B cell (primary cell): ENCODE data around the gene DIAPH1.

ENCODE experiments used
- EZH2 ChIP-seq: IDR thresholded peaks from 2 replicates; pipeline ENCODE4 v1.6.1; 2012; ENCODE audit warnings: borderline replicate concordance, low read depth, mild to moderate bottlenecking, moderate library complexity, low read length; ENCODE audit not compliant: insufficient read depth, poor library complexity, severe bottlenecking
- TF ChIP-seq, protein P1 (sequence below): fragments of 200-600 bp; IDR thresholded peaks from one replicate; pipeline ENCODE4 v1.8.0; 2022; ENCODE audit warnings: antibody characterized with exemption, mild to moderate bottlenecking

DNA sequence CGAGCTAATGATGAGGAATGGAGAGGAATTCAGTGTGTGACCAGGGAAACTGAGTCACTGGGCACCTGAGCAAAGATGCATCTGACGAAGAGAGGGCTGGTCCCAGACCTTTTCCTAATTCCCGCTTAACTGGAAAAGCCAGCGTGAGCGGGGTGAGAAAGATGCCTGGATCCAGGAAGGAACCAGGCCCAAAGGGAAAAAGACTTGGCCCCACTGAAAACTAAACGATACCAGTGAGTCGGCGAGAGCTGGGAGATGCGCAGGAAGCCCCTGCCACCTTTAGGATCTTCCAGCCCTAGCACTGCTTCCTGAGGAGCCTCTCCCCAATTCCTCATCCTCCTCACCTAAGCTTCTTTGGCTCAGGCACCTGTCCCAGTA, 32.9 kb upstream of the DIAPH1 start:
- TF ChIP-seq, protein P1, sequence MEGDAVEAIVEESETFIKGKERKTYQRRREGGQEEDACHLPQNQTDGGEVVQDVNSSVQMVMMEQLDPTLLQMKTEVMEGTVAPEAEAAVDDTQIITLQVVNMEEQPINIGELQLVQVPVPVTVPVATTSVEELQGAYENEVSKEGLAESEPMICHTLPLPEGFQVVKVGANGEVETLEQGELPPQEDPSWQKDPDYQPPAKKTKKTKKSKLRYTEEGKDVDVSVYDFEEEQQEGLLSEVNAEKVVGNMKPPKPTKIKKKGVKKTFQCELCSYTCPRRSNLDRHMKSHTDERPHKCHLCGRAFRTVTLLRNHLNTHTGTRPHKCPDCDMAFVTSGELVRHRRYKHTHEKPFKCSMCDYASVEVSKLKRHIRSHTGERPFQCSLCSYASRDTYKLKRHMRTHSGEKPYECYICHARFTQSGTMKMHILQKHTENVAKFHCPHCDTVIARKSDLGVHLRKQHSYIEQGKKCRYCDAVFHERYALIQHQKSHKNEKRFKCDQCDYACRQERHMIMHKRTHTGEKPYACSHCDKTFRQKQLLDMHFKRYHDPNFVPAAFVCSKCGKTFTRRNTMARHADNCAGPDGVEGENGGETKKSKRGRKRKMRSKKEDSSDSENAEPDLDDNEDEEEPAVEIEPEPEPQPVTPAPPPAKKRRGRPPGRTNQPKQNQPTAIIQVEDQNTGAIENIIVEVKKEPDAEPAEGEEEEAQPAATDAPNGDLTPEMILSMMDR: no peak
- TF ChIP-seq EZH2: no peak
